Vagina (tissue), 2 donors: Measurements from ENCODE around the gene ERF. TPM values are rescaled to one million over a fixed set of nuclear protein-coding genes. Genes with fewer than 3 reads are reported as not detected.

Experiments used
- DNase-seq, 2 donors: peaks; one replicate each; pipeline ENCODE4 v3.0.0-alpha.2; 2017; ENCODE audit errors: extremely low spot score in 2 of 2
- H3K27ac ChIP-seq: fragments of 200-600 bp; sonication (generic); one replicate; pipeline ENCODE4 v1.5.1; 2019
- H3K27me3 ChIP-seq: fragments of 200-600 bp; sonication (generic); one replicate; pipeline ENCODE4 v1.5.1; 2019
- H3K36me3 ChIP-seq, 2 donors: fragments of 200-600 bp; sonication (generic); one replicate each; pipeline ENCODE4 v1.5.1; 2017 to 2019
- H3K4me1 ChIP-seq: fragments of 200-600 bp; sonication (generic); one replicate; pipeline ENCODE4 v1.5.1; 2019
- H3K4me3 ChIP-seq, 2 donors: fragments of 200-600 bp; sonication (generic); 1 replicate in 1 of 2; 2 replicates in 1 of 2; pipeline ENCODE4 v1.5.1; 2016 to 2019
- H3K9me3 ChIP-seq: fragments of 200-600 bp; sonication (generic); one replicate; pipeline ENCODE4 v1.5.1; 2019
- CTCF ChIP-seq, 3 experiments: fragments of 450-650 bp in 2 of 3; fragments of 200-600 bp in 1 of 3; sonication (generic) in 1 of 3; IDR thresholded peaks; one replicate each; pipeline ENCODE4 v1.5.1; 2017 to 2019; ENCODE audit warnings: antibody characterized with exemption in 3 of 3, mild to moderate bottlenecking in 2 of 3, moderate library complexity in 2 of 3
- POLR2A ChIP-seq, 2 donors: fragments of 450-650 bp; IDR thresholded peaks; one replicate each; pipeline ENCODE4 v1.6.1; 2017; ENCODE audit warnings: antibody characterized with exemption in 2 of 2, mild to moderate bottlenecking in 2 of 2, moderate library complexity in 2 of 2
- POLR2AphosphoS5 ChIP-seq, 2 donors: sonication (generic); formaldehyde crosslinking; IDR thresholded peaks; one replicate each; pipeline ENCODE4 v1.9.0; 2017; ENCODE audit warnings: antibody characterized with exemption in 2 of 2, mild to moderate bottlenecking in 2 of 2, low read depth in 1 of 2; ENCODE audit not compliant: insufficient read depth in 1 of 2
- intact Hi-C: fragments of 100-400 bp; cut with DNase I; formaldehyde crosslinking; loops from one replicate; pipeline ENCODE4 v1.15.1; 2023
- total RNA-seq: library from RNA; depleted of rRNA; stranded (reverse); fragments of >200 nt; gene quantifications from one replicate; pipeline ENCODE4 v1.2.3, GENCODE V29; 2016

ERF gene
- total RNA-seq, 1 donor from 2014 or later = 44.7 TPM

- intact Hi-C loops = no loop called here
- H3K36me3 ChIP-seq = peaks cover 0 to 44% of the 10 kb centered on the region in 2 donors
- DNase-seq = no peak
- no peak overlapping the region for H3K27ac ChIP-seq
- peaks cover 21% of the 10 kb centered on the region for H3K4me1 ChIP-seq
- no peak for TF ChIP-seq CTCF (IDR thresholded peaks at IDR 0.05)
- TF ChIP-seq POLR2AphosphoS5 (IDR thresholded peaks at IDR 0.05; ENCODE audit: insufficient read depth in 1 of 2, low read depth in 1 of 2) = no peak
- no peaks in the 10 kb centered on the region for H3K27me3 ChIP-seq
- H3K9me3 ChIP-seq = no peaks in the 10 kb centered on the region
- no peak overlapping the region for H3K4me3 ChIP-seq
These were observed 29.1 kb downstream of the ERF start for GRCh38 chr19:42225718-42226292.

- TF ChIP-seq CTCF (IDR thresholded peaks at IDR 0.05) = no peak
- no peak for TF ChIP-seq POLR2AphosphoS5 (IDR thresholded peaks at IDR 0.05; ENCODE audit: insufficient read depth in 1 of 2, low read depth in 1 of 2)
- no peak for TF ChIP-seq POLR2A (IDR thresholded peaks at IDR 0.05)
- Histone ChIP-seq H3K36me3 (peaks cover 0 to 40% of the 10 kb centered on the region in 2 donors), H3K9me3 (no peaks in the 10 kb centered on the region), H3K4me3 (no peak overlapping the region), H3K27me3 (no peaks in the 10 kb centered on the region), H3K27ac (no peak overlapping the region), H3K4me1 (peaks cover 25% of the 10 kb centered on the region)
- intact Hi-C loops = no loop called here
- no peak for DNase-seq
These were observed 29.8 kb downstream of the ERF start for GRCh38 chr19:42224940-42225717.

- no peaks in the 10 kb centered on the region for H3K27me3 ChIP-seq
- no peaks in the 10 kb centered on the region for H3K9me3 ChIP-seq
- intact Hi-C loops = no loop called here
- TF ChIP-seq CTCF (IDR thresholded peaks at IDR 0.05) (no peak), POLR2AphosphoS5 (IDR thresholded peaks at IDR 0.05; ENCODE audit: insufficient read depth in 1 of 2, low read depth in 1 of 2) (no peak)
- peaks cover 0 to 17% of the 10 kb centered on the region in 2 donors for H3K36me3 ChIP-seq
- DNase-seq = no peak
- peak overlapping the region; percentile 90 for H3K27ac ChIP-seq
- H3K4me3 ChIP-seq = peak overlapping the region; percentile 77 to 93
- H3K4me1 ChIP-seq = peaks cover 58% of the 10 kb centered on the region
These were observed 34.2 kb downstream of the ERF start for GRCh38 chr19:42220751-42221097.

GRCh38 chr19:42219812-42220750 is 34.8 kb downstream of the ERF start, which contains the start of gene ZNF526:
ZNF526 (plus strand) TSS chr19:42220312; CDS start chr19:42224404, 4,092 bp downstream.
- intact Hi-C loops = loop anchor here (2.0 kb wide), 1 partner anchor 19 kb away; no protein-coding TSS in a partner anchor
- Histone ChIP-seq H3K27ac (peak within 1 kb of the TSS; percentile 90), H3K27me3 (no peaks in the 10 kb centered on the region), H3K36me3 (peaks cover 0 to 13% of the 10 kb centered on the region in 2 donors), H3K4me3 (peak within 1 kb of the TSS; percentile 77 to 93), H3K9me3 (no peaks in the 10 kb centered on the region), H3K4me1 (peaks cover 65% of the 10 kb centered on the region)
- TF ChIP-seq POLR2A (IDR thresholded peaks at IDR 0.05) = peak in 1 of 2 donors; percentile 76
- peak; percentile 97 to 100 for TF ChIP-seq POLR2AphosphoS5 (IDR thresholded peaks at IDR 0.05; ENCODE audit: insufficient read depth in 1 of 2, low read depth in 1 of 2)
- peak in 1 of 3 experiments; percentile 5 for TF ChIP-seq CTCF (IDR thresholded peaks at IDR 0.05)
- peak in 1 of 2 donors; percentile 98 for DNase-seq
